GM18517 (cell line): ENCODE measurements around the gene MAPKBP1.
"Not testable (repeated sequence)": the region's sequence is repeated elsewhere in the genome, so short reads cannot be mapped to it uniquely, and the experiment has no call there.

ENCODE experiments used
- ATAC-seq: cut with Tn5 transposase; IDR thresholded peaks from one replicate; pipeline ENCODE4 v1.9.1; 2021; ENCODE audit warnings: mild to moderate bottlenecking, moderate library complexity; ENCODE audit not compliant: unreplicated experiment

The MAPKBP1 gene, protein sequence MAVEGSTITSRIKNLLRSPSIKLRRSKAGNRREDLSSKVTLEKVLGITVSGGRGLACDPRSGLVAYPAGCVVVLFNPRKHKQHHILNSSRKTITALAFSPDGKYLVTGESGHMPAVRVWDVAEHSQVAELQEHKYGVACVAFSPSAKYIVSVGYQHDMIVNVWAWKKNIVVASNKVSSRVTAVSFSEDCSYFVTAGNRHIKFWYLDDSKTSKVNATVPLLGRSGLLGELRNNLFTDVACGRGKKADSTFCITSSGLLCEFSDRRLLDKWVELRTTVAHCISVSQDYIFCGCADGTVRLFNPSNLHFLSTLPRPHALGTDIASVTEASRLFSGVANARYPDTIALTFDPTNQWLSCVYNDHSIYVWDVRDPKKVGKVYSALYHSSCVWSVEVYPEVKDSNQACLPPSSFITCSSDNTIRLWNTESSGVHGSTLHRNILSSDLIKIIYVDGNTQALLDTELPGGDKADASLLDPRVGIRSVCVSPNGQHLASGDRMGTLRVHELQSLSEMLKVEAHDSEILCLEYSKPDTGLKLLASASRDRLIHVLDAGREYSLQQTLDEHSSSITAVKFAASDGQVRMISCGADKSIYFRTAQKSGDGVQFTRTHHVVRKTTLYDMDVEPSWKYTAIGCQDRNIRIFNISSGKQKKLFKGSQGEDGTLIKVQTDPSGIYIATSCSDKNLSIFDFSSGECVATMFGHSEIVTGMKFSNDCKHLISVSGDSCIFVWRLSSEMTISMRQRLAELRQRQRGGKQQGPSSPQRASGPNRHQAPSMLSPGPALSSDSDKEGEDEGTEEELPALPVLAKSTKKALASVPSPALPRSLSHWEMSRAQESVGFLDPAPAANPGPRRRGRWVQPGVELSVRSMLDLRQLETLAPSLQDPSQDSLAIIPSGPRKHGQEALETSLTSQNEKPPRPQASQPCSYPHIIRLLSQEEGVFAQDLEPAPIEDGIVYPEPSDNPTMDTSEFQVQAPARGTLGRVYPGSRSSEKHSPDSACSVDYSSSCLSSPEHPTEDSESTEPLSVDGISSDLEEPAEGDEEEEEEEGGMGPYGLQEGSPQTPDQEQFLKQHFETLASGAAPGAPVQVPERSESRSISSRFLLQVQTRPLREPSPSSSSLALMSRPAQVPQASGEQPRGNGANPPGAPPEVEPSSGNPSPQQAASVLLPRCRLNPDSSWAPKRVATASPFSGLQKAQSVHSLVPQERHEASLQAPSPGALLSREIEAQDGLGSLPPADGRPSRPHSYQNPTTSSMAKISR (N-terminal part only)

DNA sequence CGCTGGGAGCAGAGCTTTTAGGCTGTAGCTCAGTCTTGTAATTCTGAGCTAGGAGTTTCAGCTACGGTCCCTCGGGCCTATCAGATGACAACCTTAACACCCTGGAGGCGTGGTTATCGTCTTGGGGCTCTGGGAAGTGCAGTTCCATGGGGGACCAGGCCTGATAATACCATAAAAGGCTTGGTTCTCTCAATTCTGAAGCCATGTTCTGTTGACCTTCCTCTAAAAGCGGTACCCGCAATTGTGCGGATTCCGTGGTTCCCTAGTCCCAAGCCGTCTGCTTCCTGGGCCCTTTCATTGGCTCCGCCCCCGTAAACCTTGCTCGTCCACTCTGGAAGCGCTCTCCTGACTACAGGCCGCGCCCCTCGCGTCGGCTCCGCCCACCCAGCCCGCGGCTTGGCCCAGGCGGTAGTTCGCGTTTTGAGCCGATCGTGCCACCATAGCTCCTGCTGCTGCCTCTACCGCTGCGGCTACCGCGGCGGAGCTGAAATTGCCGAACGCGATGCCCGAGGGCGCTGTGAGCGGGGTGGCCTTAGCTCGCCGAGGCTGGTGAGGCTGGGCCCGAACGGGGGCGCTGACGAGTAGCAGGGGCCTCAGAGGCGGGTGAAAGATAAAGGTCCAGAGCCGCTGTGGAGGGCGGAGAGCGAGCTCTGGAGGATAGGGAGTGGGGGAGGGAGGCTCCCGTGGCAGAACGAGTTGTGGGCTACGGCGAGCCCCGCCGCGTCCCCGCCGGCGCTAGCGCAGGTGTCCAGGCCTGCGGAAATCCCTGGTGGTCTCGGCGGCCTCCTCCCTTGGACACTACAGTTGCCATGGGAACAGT, at the start of gene MAPKBP1:
Gene MAPKBP1, plus strand, starts transcription at position 423 of the 820 bp plus-strand sequence. CDS start 792 bp downstream, outside the sequence.
- ATAC-seq: peak; percentile 78

DNA sequence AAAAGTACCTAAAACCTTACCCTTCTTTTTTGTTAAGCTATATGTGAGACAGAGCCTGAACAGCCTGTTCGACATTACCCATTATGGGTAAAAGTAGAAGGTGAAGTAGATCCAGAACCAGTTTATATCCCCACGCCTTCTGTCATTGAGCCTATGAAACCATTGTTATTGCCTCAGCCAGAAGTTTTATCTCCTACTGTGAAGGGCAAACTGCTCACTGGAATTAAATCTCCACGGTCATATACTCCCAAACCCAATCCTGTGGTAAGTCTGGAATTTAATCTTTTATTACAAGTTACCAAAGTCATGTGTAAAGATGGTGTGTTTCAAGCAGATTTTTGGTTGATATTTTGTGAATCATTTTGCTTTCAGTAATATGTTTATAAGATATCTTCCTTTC, 47.1 kb upstream of the MAPKBP1 start:
- ATAC-seq: no peak

DNA sequence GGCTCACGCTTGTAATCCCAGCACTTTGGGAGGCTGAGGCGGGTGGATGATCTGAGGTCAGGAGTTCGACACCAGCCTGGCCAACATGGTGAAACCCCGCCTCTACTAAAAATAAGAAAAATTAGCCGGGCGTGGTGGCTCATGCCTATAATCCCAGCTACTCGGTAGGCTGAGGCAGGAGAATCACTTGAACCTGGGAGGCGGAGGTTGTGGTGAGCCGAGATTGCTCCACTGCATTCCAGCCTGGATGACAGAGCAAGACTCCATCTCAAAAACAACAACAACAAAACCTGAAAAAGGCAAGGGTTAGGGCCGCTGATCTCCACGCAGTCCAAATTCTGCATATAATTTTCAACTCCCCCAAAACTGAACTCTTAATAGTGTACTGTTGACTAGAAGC, 46.2 kb upstream of the MAPKBP1 start:
- ATAC-seq: not testable (repeated sequence)

DNA sequence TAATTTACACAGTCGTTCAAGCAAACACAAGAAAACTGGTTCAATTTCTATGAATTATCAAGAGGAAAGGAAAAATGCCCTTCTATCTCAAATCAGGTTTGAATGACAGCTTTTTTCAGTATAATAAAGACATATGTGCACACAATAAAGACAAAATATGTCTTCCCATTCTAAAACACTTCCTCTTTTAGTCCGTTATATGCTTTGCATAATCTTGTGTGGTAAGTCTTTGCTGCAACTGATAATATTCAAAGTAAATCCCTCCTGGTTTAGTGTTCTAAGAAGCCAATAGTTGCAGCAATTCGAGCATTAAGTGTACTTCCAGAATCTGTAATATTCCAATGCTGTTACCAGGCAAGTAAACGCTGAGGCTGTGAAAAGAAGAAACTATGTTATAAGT, 43.7 kb upstream of the MAPKBP1 start:
- ATAC-seq: no peak

DNA sequence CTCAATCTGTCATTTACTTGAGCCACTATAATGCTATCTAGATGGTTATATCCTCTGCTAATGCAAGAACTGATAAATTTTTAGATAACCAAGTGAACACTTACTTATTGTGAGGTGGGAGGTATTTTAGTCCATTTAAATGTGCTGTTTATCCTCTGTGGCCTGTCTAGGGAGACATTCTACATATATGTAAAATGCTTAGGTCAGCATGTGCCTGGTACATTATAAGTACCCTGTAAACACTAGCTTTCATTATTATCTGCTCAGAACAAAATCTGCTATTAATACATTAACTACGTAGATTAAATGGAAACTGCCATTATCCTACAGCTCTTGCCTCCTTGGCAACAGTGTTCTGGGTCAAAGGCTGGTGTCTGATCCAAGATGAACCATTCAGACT, 41.8 kb upstream of the MAPKBP1 start:
- ATAC-seq: no peak

DNA sequence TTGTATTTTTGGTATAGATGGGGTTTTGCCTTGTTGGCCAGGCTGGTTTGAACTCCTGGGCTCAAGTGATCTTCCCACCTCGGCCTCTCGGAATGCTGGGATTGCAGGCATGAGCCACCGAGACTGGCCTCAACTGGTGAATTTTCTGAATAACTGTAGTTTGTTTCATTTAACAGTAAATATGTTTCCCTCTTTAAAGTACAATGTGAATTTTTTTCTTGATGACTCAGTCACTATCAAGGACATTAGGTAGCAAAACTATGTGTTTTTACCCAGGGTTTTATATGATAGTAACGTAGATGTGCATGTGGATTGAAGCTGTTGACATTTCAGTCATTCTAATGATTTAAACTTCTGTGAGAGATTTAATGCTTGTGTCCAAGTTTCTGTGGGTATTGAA, 40.2 kb upstream of the MAPKBP1 start:
- no peak for ATAC-seq

DNA sequence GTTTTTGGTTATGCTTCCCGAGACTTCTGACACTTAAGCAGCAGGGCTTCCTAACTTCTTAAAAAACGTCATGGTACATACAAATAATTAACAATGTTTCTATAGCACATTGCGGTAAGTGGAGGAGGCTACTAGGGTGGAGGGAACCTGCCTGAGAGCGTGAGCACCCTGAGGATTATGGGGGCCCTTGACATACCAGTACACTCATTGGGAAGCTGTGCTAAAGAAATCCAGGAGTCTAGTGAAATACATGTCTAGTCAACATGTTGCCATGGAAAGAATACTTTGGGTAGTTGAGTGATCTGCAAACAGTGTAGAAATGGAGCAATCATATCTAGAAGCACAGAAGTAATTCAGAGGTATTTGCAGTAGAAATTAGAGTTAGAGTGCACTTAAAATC, 39.2 kb upstream of the MAPKBP1 start:
- no peak for ATAC-seq

DNA sequence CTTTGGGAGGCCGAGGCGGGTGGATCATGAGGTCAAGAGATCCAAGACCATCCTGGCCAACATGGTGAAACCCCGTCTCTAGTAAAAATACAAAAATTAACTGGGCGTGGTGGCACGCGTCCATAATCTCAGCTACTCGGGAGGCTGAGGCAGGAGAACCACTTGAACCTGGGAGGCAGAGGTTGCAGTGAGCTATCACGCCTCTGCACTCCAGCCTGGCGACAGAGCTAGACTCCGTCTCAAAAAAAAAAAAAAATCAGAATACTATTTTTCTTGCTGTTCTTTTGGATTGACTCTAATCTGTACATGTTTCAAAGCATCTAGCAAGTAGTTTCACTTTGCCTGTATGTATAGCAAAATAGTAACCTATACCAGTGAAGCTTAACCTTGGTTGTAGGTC, 38.8 kb upstream of the MAPKBP1 start:
- ATAC-seq: not testable (repeated sequence)

DNA sequence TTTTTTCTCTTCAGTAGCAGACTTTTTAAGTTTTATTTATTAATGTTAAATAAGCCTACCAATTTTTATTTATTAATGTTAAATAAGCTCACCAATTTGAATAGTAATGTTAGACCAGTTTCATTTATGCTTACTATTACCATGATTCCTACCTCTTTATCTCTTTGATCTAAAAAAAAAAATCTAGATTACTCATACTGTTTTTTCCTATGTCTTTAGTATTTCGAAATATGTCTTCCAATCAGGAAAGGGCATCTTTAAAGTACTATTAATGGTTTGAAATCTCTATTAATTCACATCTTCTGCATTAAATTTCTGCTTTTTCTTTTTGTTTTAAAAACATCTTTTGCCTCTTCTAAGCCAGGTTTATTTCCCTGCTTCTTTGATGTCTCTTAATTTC, 27.5 kb upstream of the MAPKBP1 start:
- no peak for ATAC-seq

DNA sequence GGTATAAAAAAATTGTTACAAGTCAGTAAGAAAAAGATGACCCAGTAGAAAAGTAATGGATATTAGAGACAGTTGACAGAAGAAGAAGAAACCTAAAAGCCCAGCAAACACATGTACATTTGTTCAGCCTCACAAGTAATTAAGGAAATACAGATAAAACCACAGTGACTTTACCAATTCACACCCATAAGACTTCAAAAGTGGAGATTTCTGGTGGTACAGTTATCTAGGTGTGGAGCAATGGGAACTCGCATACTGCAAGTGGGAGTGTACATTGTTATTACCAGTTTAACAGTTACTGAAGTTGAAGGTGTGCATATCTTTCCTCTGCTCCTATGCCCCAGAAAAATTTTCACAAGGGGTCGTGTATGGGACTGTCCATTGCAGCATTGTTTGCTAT, 18.1 kb upstream of the MAPKBP1 start:
- no peak for ATAC-seq

DNA sequence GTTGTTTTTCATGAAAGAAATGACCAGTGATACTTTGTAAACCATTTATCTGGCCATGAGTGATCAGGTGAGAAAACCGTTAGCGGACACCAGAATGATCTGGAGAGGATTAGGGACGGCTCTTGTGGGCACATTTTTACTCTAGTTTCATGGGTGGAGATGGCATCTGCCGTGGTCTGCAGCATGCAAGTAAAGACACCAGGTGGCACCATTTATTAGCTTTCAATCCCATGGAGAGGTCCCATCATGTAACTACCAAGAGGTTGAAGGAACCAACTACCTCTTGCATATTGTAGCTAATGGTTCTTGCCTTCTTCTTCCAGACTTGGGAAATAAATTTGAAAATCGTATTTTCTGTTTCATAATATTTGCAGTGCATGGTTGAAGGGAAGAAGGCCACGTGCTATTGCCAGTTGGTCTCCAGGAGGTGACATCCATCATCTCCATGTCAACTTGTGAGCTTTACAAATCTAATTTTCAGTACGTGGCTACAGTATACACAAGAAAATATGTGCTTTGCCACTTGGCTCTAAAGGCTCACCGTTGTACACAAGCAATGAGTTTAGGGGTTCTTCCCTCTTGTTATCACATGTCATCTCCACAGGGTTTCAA, 1.5 kb upstream of the MAPKBP1 start:
- ATAC-seq: no peak

DNA sequence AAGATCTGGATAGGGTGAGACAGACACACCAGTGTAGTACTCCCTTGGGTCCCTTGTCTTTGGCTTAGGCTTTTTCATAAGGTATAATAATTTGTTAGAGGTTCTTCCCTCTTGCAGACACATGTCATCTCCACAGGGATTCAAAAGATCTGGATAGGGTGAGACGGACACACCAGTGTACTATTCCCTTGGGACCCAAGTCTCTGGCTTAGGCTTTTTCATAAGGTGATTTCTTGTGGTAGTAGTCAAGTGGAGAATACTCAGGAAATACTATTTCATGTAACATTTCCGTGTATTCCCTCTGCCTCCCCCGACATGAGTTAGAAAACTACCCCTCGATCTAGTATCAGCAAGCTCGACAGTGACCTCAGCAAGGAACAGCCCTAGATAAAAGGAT, 954 bp upstream of the MAPKBP1 start:
- ATAC-seq: no peak

DNA sequence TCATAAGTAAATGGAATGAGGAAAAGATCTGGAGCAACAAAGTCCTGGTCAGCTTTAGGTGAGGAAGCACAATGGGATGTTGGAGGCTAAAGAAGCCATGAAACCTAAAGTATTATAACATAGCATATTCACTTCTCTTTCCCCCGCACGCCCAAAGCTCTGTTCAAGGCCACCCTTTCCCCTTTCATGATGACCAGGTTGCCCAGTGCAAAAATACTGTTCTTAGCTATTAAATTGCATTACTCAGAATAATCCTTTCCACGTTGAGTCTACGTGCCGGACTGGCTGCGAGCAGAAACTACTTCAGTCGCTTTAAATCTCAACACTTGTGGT, 589 bp upstream of the MAPKBP1 start:
- no peak for ATAC-seq

DNA sequence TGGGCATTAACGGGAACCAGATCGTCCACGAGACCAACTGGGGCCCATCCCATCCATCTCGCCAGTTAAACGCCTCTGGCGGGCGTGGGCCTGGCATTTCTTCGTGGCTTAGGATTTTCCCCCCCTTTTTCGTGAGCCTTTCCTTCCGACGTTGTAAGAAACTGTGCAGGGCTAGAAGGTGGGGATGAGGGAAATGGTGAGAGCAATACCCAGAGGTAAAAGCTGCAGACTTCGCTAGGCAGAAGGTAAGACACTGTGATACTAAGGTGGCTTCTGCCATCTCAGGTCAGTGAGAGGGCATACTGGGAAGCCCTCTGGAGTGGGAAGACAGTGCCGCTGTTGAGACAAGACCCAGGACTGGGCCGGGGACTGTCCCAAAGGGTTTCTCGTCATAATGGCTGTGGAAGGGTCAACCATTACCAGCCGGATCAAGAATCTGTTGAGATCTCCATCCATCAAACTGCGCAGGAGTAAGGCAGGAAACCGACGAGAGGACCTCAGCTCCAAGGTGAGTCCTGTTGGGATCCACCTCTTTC, 666 bp downstream of the MAPKBP1 start:
- no peak for ATAC-seq

DNA sequence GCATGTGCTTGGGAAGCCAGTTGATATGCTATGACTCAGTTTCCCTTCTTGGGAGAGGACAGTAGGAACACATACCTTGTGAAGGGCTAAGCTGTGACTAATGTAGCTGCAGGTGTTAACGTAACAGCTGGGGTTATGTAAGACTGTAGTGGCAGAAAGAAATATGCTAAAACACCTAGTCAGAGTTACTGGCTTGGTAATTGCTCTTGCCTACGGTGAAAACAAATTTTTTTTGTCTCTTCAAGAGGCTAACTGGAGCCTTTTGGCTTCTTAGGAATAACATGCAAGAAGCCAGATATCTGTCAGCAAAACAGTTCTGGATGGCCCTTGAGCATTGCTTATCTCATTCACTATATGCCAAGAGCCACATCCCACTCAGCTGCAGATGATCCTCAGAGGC, 1.4 kb downstream of the MAPKBP1 start:
- ATAC-seq: no peak

DNA sequence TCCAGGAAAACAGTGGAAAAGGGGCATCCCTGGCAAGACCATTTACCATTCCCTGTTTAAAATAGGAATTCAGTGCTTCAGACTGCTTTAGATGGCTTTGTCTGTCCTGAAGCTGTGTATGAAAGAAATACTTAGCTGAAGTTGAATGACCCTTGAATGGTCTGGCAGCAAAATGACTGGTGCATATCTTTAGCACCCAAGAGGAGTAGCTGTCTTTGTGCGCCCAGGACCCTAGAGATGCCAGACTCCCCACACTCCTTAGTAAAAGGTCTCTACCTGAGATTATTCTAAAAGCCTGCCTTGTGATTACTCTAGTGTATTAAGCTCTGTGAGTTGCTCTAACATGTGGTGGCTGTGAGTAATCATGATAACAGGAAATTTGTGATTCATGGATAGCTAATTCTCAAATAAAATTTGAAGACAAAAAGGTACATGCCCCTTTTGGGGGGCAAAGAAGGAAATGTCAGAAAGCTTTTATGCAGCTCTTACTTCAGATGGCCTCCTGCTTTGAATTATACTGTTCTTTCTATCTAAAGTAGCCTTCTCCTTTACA, 3.2 kb downstream of the MAPKBP1 start:
- ATAC-seq: no peak

DNA sequence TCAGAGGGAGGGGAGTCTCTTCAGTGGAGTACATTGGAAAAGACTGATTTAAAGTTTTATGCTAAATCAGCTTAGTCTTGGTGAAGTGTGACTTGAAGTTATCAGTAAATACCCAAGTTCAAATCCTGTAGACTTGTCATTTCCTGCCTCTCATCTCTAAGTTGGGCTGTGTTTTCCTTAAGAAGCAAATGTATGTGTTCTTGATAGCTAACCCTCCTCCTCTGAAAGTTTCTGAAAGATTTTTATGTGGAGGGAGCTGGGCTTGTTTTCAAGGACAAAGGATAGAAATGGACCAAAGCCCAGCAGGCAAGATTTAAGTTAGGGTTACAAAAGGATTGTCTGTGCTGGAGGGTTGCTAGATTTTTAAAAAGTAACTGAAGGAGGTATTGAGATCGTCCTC, 4.2 kb downstream of the MAPKBP1 start:
- no peak for ATAC-seq

DNA sequence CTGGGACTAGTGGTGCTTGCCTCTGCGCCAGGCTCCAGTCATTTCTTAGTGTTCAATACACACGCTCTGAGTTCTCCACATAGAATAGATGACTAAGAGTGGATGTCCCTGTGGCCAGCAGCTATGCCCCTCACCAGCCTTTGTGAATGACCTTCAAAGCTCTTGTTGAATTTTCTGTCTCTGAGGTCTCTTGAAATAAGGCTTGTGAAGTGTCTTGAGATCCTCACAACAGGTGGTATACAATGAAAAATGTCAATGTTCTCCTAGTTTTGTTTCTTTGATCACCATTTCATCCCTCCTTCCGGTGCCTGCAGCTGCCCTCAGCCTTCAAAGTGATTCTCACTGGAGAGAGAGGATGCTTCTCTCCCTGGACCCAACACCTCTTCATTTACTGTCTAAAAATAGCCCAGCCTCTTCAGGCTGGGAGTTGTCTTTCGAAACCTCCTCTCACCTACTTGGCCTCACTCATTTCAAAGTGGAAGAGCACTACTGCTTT, 5.4 kb downstream of the MAPKBP1 start:
- ATAC-seq: no peak

DNA sequence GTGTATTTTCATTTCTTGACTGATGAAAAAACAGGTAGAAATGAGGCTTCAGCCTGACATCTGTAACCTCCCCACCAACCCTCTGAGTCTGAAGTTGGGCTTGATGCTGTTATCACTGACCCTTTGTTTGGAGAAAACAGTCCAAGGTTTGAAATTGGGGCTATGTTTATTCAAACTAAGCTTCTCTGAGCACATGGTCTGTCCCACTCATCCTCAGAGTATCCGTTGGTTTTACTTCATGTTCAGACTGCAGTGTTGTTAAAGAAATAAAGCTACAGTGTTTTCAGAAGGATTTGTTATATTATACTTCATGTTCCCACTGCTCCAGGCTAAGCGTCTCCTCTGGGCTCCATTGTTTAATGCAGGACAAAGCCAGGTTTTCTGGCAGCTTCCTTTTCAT, 6.0 kb downstream of the MAPKBP1 start:
- ATAC-seq: no peak
